Liver (tissue), 3 donors: ENCODE results near the gene SLC30A10.

ENCODE experiments used
- FOXA1 ChIP-seq: IDR thresholded peaks from 2 replicates; pipeline ENCODE4 v1.6.1; 2016; ENCODE audit warnings: antibody characterized with exemption
- SP1 ChIP-seq: IDR thresholded peaks from 2 replicates; pipeline ENCODE4 v1.6.1; 2018; ENCODE audit warnings: antibody characterized with exemption, mild to moderate bottlenecking
- TF ChIP-seq, protein P1 (sequence below): fragments of 150-350 bp; IDR thresholded peaks from 2 replicates; pipeline ENCODE4 v1.5.1; 2017; ENCODE audit warnings: improper control_type of control experiment, low read depth, low read length; ENCODE audit not compliant: missing input control
- TF ChIP-seq, protein P2 (sequence below): IDR thresholded peaks from 2 replicates; pipeline ENCODE4 v1.6.1; 2016; ENCODE audit warnings: antibody characterized with exemption
- TF ChIP-seq, protein P3 (sequence below): IDR thresholded peaks from 2 replicates; pipeline ENCODE4 v1.6.1; 2016; ENCODE audit warnings: antibody characterized with exemption
- donor health status: healthy.
- donor health status: healthy.

DNA sequence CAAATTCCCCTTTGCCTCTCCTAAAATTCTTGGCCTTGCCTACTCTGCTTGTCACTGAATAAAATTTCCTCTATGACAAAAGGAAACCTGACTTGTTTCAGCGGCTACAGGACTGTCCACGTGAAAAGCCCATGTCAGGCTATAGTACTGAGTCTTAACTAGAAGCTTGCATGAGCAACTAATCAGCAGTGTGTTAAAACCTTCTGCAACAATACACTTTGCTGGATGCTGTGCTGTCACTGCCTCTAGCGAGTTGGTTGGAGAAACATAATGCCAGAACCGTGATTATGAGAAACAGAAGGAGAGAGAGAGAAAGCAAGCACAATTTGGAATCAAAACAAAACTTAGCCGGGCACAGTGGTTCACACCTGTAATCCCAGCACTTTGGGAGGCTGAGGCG lies 25.7 kb upstream of the SLC30A10 start:
- TF ChIP-seq, protein P1, sequence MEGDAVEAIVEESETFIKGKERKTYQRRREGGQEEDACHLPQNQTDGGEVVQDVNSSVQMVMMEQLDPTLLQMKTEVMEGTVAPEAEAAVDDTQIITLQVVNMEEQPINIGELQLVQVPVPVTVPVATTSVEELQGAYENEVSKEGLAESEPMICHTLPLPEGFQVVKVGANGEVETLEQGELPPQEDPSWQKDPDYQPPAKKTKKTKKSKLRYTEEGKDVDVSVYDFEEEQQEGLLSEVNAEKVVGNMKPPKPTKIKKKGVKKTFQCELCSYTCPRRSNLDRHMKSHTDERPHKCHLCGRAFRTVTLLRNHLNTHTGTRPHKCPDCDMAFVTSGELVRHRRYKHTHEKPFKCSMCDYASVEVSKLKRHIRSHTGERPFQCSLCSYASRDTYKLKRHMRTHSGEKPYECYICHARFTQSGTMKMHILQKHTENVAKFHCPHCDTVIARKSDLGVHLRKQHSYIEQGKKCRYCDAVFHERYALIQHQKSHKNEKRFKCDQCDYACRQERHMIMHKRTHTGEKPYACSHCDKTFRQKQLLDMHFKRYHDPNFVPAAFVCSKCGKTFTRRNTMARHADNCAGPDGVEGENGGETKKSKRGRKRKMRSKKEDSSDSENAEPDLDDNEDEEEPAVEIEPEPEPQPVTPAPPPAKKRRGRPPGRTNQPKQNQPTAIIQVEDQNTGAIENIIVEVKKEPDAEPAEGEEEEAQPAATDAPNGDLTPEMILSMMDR, result no peak
- TF ChIP-seq, protein P2, sequence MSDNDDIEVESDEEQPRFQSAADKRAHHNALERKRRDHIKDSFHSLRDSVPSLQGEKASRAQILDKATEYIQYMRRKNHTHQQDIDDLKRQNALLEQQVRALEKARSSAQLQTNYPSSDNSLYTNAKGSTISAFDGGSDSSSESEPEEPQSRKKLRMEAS, result no peak
- no peak for TF ChIP-seq FOXA1
- TF ChIP-seq SP1, result peak; percentile 41
- TF ChIP-seq, protein P3, sequence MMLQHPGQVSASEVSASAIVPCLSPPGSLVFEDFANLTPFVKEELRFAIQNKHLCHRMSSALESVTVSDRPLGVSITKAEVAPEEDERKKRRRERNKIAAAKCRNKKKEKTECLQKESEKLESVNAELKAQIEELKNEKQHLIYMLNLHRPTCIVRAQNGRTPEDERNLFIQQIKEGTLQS, result no peak
